ENCODE measurements around the gene APC.

Gene APC

GRCh38 chr5:112692472-112692871 lies 45.2 kb upstream of the APC start:
- TF ChIP-seq ZFP30 (CRISPR knock-in tag; IDR thresholded peaks at IDR 0.05) = no peak
- TF ChIP-seq ARNTL (CRISPR knock-in tag; IDR thresholded peaks at IDR 0.05; ENCODE audit: borderline replicate concordance, low read depth) = no peak
- no peak for TF ChIP-seq SNAI2 (CRISPR knock-in tag; IDR thresholded peaks at IDR 0.05)
- TF ChIP-seq BACH2 (CRISPR knock-in tag; IDR thresholded peaks at IDR 0.05; ENCODE audit: borderline replicate concordance) = no peak
- TF ChIP-seq PATZ1 (CRISPR knock-in tag; IDR thresholded peaks at IDR 0.05; ENCODE audit: borderline replicate concordance) = no peak
- TF ChIP-seq ZNF565 (CRISPR knock-in tag; conservative IDR thresholded peaks at IDR 0.05; ENCODE audit: low read depth) = no peak
- no peak for TF ChIP-seq OSR1 (CRISPR knock-in tag; IDR thresholded peaks at IDR 0.05)
- no peak for TF ChIP-seq CSDC2 (CRISPR knock-in tag; IDR thresholded peaks at IDR 0.05)
- TF ChIP-seq ZNF70 (CRISPR knock-in tag; IDR thresholded peaks at IDR 0.05) = no peak
- TF ChIP-seq ZNF8 (CRISPR knock-in tag; IDR thresholded peaks at IDR 0.05) = no peak
- no peak for TF ChIP-seq ZC3H10 (CRISPR knock-in tag; IDR thresholded peaks at IDR 0.05)
- no peak for TF ChIP-seq TOX (CRISPR knock-in tag; IDR thresholded peaks at IDR 0.05; ENCODE audit: borderline replicate concordance)
- TF ChIP-seq, protein P1, sequence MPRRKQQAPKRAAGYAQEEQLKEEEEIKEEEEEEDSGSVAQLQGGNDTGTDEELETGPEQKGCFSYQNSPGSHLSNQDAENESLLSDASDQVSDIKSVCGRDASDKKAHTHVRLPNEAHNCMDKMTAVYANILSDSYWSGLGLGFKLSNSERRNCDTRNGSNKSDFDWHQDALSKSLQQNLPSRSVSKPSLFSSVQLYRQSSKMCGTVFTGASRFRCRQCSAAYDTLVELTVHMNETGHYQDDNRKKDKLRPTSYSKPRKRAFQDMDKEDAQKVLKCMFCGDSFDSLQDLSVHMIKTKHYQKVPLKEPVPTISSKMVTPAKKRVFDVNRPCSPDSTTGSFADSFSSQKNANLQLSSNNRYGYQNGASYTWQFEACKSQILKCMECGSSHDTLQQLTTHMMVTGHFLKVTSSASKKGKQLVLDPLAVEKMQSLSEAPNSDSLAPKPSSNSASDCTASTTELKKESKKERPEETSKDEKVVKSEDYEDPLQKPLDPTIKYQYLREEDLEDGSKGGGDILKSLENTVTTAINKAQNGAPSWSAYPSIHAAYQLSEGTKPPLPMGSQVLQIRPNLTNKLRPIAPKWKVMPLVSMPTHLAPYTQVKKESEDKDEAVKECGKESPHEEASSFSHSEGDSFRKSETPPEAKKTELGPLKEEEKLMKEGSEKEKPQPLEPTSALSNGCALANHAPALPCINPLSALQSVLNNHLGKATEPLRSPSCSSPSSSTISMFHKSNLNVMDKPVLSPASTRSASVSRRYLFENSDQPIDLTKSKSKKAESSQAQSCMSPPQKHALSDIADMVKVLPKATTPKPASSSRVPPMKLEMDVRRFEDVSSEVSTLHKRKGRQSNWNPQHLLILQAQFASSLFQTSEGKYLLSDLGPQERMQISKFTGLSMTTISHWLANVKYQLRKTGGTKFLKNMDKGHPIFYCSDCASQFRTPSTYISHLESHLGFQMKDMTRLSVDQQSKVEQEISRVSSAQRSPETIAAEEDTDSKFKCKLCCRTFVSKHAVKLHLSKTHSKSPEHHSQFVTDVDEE (CRISPR knock-in tag; IDR thresholded peaks at IDR 0.05) = no peak
- TF ChIP-seq, protein P2, sequence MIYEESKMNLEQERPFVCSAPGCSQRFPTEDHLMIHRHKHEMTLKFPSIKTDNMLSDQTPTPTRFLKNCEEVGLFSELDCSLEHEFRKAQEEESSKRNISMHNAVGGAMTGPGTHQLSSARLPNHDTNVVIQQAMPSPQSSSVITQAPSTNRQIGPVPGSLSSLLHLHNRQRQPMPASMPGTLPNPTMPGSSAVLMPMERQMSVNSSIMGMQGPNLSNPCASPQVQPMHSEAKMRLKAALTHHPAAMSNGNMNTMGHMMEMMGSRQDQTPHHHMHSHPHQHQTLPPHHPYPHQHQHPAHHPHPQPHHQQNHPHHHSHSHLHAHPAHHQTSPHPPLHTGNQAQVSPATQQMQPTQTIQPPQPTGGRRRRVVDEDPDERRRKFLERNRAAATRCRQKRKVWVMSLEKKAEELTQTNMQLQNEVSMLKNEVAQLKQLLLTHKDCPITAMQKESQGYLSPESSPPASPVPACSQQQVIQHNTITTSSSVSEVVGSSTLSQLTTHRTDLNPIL (CRISPR knock-in tag; IDR thresholded peaks at IDR 0.05; ENCODE audit: low read depth) = no peak
- no peak for TF ChIP-seq ZFP3 (CRISPR knock-in tag; IDR thresholded peaks at IDR 0.05)
- TF ChIP-seq, protein P3, sequence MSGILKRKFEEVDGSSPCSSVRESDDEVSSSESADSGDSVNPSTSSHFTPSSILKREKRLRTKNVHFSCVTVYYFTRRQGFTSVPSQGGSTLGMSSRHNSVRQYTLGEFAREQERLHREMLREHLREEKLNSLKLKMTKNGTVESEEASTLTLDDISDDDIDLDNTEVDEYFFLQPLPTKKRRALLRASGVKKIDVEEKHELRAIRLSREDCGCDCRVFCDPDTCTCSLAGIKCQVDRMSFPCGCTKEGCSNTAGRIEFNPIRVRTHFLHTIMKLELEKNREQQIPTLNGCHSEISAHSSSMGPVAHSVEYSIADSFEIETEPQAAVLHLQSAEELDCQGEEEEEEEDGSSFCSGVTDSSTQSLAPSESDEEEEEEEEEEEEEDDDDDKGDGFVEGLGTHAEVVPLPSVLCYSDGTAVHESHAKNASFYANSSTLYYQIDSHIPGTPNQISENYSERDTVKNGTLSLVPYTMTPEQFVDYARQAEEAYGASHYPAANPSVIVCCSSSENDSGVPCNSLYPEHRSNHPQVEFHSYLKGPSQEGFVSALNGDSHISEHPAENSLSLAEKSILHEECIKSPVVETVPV (CRISPR knock-in tag; IDR thresholded peaks at IDR 0.05) = no peak
- TF ChIP-seq RARB (CRISPR knock-in tag; IDR thresholded peaks at IDR 0.05) = no peak
- ATAC-seq = no peak

- ATAC-seq = no peak
- TF ChIP-seq ZC3H10 (CRISPR knock-in tag; IDR thresholded peaks at IDR 0.05) (no peak), POU6F1 (CRISPR knock-in tag; IDR thresholded peaks at IDR 0.05; ENCODE audit: borderline replicate concordance, low read depth) (no peak), TCF4 (CRISPR knock-in tag; IDR thresholded peaks at IDR 0.05; ENCODE audit: borderline replicate concordance) (no peak), ZNF70 (CRISPR knock-in tag; IDR thresholded peaks at IDR 0.05) (no peak), OSR1 (CRISPR knock-in tag; IDR thresholded peaks at IDR 0.05) (no peak), GLIS3 (CRISPR knock-in tag; IDR thresholded peaks at IDR 0.05) (no peak), PATZ1 (CRISPR knock-in tag; IDR thresholded peaks at IDR 0.05; ENCODE audit: borderline replicate concordance) (no peak), ARNTL (CRISPR knock-in tag; IDR thresholded peaks at IDR 0.05; ENCODE audit: borderline replicate concordance, low read depth) (no peak), ZNF565 (CRISPR knock-in tag; conservative IDR thresholded peaks at IDR 0.05; ENCODE audit: low read depth) (no peak), BACH2 (CRISPR knock-in tag; IDR thresholded peaks at IDR 0.05; ENCODE audit: borderline replicate concordance) (no peak), ISL1 (CRISPR knock-in tag; IDR thresholded peaks at IDR 0.05) (no peak), TOX (CRISPR knock-in tag; IDR thresholded peaks at IDR 0.05; ENCODE audit: borderline replicate concordance) (no peak), PPARA (CRISPR knock-in tag; IDR thresholded peaks at IDR 0.05; ENCODE audit: borderline replicate concordance) (no peak)
- TF ChIP-seq, protein P3 (CRISPR knock-in tag; IDR thresholded peaks at IDR 0.05) = no peak
These were observed 44.4 kb upstream of the APC start for GRCh38 chr5:112693301-112693700.

Measured in SK-N-SH treated with all-trans-retinoic acid at 6 μM for 48 hours (cell line).